ENCODE measurements around the gene SLAMF6.

DNA sequence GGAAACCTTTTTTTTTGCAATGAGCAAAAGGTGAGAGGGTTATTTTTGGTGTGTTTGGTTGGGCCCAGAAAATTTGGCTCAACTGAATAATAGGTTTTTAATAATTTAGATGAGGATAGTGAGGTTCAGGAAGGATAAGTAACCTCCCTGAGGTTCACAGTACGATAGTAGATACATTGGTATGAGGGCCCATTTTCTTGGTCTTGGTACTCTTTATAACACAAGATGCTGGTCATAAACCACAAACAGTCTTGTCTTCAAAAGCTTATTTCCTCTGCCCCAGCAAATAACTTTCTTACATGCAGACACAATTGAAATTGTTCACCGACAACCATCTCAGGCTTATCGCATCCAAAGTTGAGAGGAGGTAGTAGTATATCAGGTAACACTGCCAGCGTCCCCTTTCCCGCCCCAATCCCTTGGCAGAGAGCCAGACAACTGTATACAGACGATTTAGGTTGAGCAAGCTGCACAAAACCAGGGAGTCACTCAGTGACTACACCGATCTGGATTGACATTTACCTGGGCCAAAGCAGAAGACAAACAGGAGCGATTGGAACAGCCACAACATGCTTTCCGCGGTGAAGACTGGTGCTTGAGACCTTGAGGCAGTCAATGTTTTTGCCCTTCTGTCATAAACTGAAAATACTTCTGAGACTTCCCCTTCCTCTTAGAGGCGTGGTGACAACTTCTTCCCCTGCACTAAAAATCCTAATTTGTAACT, at the start of gene SLAMF6:
- TF ChIP-seq POLR2A (IDR thresholded peaks at IDR 0.05; ENCODE audit: low read length) = no peak
- TF ChIP-seq, protein P1, sequence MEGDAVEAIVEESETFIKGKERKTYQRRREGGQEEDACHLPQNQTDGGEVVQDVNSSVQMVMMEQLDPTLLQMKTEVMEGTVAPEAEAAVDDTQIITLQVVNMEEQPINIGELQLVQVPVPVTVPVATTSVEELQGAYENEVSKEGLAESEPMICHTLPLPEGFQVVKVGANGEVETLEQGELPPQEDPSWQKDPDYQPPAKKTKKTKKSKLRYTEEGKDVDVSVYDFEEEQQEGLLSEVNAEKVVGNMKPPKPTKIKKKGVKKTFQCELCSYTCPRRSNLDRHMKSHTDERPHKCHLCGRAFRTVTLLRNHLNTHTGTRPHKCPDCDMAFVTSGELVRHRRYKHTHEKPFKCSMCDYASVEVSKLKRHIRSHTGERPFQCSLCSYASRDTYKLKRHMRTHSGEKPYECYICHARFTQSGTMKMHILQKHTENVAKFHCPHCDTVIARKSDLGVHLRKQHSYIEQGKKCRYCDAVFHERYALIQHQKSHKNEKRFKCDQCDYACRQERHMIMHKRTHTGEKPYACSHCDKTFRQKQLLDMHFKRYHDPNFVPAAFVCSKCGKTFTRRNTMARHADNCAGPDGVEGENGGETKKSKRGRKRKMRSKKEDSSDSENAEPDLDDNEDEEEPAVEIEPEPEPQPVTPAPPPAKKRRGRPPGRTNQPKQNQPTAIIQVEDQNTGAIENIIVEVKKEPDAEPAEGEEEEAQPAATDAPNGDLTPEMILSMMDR (IDR thresholded peaks at IDR 0.05) = no peak
- TF ChIP-seq RAD21 (conservative IDR thresholded peaks at IDR 0.05 in 1 of 2, IDR thresholded peaks at IDR 0.05 in 1 of 2) = no peak
- TF ChIP-seq, protein P2, sequence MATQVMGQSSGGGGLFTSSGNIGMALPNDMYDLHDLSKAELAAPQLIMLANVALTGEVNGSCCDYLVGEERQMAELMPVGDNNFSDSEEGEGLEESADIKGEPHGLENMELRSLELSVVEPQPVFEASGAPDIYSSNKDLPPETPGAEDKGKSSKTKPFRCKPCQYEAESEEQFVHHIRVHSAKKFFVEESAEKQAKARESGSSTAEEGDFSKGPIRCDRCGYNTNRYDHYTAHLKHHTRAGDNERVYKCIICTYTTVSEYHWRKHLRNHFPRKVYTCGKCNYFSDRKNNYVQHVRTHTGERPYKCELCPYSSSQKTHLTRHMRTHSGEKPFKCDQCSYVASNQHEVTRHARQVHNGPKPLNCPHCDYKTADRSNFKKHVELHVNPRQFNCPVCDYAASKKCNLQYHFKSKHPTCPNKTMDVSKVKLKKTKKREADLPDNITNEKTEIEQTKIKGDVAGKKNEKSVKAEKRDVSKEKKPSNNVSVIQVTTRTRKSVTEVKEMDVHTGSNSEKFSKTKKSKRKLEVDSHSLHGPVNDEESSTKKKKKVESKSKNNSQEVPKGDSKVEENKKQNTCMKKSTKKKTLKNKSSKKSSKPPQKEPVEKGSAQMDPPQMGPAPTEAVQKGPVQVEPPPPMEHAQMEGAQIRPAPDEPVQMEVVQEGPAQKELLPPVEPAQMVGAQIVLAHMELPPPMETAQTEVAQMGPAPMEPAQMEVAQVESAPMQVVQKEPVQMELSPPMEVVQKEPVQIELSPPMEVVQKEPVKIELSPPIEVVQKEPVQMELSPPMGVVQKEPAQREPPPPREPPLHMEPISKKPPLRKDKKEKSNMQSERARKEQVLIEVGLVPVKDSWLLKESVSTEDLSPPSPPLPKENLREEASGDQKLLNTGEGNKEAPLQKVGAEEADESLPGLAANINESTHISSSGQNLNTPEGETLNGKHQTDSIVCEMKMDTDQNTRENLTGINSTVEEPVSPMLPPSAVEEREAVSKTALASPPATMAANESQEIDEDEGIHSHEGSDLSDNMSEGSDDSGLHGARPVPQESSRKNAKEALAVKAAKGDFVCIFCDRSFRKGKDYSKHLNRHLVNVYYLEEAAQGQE (IDR thresholded peaks at IDR 0.05) = no peak

All from A549 (cell line).